Neural cell (in vitro differentiated cells): Measurements from ENCODE around the gene LYPD6.

Experiments
- EP300 ChIP-seq: fragments of 450-650 bp; conservative IDR thresholded peaks from 2 replicates; pipeline ENCODE4 v1.6.1; 2014; ENCODE audit warnings: antibody characterized with exemption, mild to moderate bottlenecking, moderate library complexity; ENCODE audit not compliant: poor library complexity, severe bottlenecking
- TF ChIP-seq, protein P1 (sequence below): fragments of 450-650 bp; IDR thresholded peaks from 2 replicates; pipeline ENCODE4 v1.5.1; 2014; ENCODE audit warnings: antibody characterized with exemption, mild to moderate bottlenecking, moderate library complexity; ENCODE audit not compliant: poor library complexity, severe bottlenecking
- TF ChIP-seq, protein P2 (sequence below): IDR thresholded peaks from 2 replicates; pipeline ENCODE4 v1.6.1; 2012; ENCODE audit warnings: borderline replicate concordance

DNA sequence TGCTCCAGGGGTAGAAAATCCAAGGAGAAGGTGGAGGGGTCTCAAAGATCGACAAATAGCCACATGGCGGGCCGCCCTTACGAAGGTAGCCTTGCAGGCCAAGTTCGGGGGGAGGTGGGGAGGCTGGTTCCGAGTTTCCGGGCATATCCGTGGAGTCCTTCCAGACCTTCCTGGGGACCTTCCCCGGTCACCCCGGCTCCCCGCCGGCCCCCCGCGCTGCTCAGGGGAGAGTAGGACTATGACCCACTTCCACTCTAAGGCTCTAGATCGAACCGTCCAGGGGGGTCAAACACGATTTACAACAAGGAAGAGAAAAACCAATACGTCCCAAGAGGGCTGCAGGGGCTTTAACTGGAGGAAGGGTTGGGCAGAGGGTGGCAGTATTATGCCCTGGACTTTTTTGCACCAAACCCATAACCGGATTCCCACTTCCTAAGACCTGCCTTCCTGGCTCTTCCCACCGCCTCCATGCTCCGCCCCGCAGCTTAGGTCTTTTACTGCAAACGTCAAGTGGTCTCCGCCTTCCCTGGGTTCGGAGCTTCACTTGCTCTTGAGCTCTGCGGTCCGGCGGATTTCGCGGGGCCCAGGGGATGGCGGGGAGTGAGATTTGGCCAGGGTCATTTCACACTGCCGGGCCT is 779 bp upstream of the LYPD6 start:
- TF ChIP-seq, protein P1, sequence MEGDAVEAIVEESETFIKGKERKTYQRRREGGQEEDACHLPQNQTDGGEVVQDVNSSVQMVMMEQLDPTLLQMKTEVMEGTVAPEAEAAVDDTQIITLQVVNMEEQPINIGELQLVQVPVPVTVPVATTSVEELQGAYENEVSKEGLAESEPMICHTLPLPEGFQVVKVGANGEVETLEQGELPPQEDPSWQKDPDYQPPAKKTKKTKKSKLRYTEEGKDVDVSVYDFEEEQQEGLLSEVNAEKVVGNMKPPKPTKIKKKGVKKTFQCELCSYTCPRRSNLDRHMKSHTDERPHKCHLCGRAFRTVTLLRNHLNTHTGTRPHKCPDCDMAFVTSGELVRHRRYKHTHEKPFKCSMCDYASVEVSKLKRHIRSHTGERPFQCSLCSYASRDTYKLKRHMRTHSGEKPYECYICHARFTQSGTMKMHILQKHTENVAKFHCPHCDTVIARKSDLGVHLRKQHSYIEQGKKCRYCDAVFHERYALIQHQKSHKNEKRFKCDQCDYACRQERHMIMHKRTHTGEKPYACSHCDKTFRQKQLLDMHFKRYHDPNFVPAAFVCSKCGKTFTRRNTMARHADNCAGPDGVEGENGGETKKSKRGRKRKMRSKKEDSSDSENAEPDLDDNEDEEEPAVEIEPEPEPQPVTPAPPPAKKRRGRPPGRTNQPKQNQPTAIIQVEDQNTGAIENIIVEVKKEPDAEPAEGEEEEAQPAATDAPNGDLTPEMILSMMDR = no peak
- TF ChIP-seq, protein P2, sequence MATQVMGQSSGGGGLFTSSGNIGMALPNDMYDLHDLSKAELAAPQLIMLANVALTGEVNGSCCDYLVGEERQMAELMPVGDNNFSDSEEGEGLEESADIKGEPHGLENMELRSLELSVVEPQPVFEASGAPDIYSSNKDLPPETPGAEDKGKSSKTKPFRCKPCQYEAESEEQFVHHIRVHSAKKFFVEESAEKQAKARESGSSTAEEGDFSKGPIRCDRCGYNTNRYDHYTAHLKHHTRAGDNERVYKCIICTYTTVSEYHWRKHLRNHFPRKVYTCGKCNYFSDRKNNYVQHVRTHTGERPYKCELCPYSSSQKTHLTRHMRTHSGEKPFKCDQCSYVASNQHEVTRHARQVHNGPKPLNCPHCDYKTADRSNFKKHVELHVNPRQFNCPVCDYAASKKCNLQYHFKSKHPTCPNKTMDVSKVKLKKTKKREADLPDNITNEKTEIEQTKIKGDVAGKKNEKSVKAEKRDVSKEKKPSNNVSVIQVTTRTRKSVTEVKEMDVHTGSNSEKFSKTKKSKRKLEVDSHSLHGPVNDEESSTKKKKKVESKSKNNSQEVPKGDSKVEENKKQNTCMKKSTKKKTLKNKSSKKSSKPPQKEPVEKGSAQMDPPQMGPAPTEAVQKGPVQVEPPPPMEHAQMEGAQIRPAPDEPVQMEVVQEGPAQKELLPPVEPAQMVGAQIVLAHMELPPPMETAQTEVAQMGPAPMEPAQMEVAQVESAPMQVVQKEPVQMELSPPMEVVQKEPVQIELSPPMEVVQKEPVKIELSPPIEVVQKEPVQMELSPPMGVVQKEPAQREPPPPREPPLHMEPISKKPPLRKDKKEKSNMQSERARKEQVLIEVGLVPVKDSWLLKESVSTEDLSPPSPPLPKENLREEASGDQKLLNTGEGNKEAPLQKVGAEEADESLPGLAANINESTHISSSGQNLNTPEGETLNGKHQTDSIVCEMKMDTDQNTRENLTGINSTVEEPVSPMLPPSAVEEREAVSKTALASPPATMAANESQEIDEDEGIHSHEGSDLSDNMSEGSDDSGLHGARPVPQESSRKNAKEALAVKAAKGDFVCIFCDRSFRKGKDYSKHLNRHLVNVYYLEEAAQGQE = no peak
- TF ChIP-seq EP300 = no peak
